Ishikawa (cell line): Measurements from ENCODE around the gene COX6B2.

Source experiments
- CEBPB ChIP-seq: IDR thresholded peaks from 2 replicates; pipeline ENCODE4 v1.6.1; 2012
- CREB1 ChIP-seq: IDR thresholded peaks from 2 replicates; pipeline ENCODE4 v1.6.1; 2012; ENCODE audit warnings: low read depth
- EGR1 ChIP-seq: IDR thresholded peaks from 2 replicates; pipeline ENCODE4 v1.6.1; 2012
- EP300 ChIP-seq: IDR thresholded peaks from 2 replicates; pipeline ENCODE4 v1.6.1; 2012; ENCODE audit warnings: borderline replicate concordance
- FOXM1 ChIP-seq: IDR thresholded peaks from 2 replicates; pipeline ENCODE4 v1.6.1; 2012; ENCODE audit warnings: low read depth, borderline replicate concordance
- MAX ChIP-seq: IDR thresholded peaks from 2 replicates; pipeline ENCODE4 v1.6.1; 2012
- NFIC ChIP-seq: IDR thresholded peaks from 2 replicates; pipeline ENCODE4 v1.6.1; 2012
- RAD21 ChIP-seq: IDR thresholded peaks from 2 replicates; pipeline ENCODE4 v1.6.1; 2012; ENCODE audit warnings: low read depth
- TAF1 ChIP-seq: IDR thresholded peaks from 2 replicates; pipeline ENCODE4 v1.6.1; 2012; ENCODE audit warnings: low read depth, mild to moderate bottlenecking
- TCF12 ChIP-seq: IDR thresholded peaks from 2 replicates; pipeline ENCODE4 v1.6.1; 2012; ENCODE audit warnings: low read depth
- TEAD4 ChIP-seq: IDR thresholded peaks from 2 replicates; pipeline ENCODE4 v1.6.1; 2012
- YY1 ChIP-seq: IDR thresholded peaks from 2 replicates; pipeline ENCODE4 v1.6.1; 2012; ENCODE audit warnings: low read depth
- ZBTB7A ChIP-seq: IDR thresholded peaks from 2 replicates; pipeline ENCODE4 v1.6.1; 2012; ENCODE audit warnings: low read depth

DNA sequence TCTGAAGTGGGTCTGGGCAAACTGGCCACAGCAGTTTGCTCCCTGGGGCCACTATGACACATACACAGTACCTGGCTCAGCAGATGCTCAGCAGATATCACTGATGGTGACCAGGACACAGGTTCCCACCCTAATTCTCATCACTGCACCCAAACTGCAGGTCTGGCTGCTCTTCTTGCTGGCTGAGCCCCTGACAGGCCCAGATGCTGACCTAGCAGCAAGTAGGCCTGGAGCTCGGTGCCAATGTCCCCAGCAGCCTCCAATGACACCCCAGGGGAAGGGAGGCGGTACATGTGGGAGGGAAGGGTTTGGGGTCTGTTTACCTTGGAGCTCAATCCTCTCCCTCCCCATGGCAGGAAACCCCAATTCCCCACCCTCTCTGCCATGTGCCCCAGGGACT lies 48.0 kb upstream of the COX6B2 start:
- TF ChIP-seq YY1 (no peak), TAF1 (no peak), RAD21 (no peak), CREB1 (no peak), EP300 (no peak), EGR1 (no peak), TCF12 (no peak), ZBTB7A (no peak), CEBPB (no peak), FOXM1 (no peak), MAX (no peak), TEAD4 (no peak), NFIC (no peak)
